Measurements from ENCODE around the gene ENTREP1.
"Not testable (repeated sequence)": the region's sequence is repeated elsewhere in the genome, so short reads cannot be mapped to it uniquely, and the experiment has no call there.

ENTREP1 gene

DNA sequence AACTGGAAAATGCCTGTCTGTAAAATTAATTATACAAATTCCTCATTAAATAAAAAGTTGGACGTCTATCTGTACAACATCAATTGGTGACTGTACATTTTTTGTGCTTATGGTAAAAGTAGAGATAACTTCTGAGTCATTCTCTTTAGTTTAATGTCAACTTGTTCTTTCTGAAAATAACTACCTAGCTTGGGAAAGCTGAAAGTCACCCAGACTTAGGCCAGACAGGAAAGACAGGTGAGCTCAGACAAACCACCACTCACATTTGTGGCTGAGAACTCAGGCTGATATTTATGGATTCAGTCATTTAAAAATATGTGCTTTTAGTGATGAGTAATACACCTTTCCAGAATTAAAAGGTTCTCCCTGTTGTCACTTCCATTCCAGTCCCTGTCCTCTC is 31.9 kb upstream of the ENTREP1 start:
- TF ChIP-seq, protein P1, sequence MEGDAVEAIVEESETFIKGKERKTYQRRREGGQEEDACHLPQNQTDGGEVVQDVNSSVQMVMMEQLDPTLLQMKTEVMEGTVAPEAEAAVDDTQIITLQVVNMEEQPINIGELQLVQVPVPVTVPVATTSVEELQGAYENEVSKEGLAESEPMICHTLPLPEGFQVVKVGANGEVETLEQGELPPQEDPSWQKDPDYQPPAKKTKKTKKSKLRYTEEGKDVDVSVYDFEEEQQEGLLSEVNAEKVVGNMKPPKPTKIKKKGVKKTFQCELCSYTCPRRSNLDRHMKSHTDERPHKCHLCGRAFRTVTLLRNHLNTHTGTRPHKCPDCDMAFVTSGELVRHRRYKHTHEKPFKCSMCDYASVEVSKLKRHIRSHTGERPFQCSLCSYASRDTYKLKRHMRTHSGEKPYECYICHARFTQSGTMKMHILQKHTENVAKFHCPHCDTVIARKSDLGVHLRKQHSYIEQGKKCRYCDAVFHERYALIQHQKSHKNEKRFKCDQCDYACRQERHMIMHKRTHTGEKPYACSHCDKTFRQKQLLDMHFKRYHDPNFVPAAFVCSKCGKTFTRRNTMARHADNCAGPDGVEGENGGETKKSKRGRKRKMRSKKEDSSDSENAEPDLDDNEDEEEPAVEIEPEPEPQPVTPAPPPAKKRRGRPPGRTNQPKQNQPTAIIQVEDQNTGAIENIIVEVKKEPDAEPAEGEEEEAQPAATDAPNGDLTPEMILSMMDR (IDR thresholded peaks at IDR 0.05; ENCODE audit: low read depth, low read length, missing control alignments): no peak
- DNase-seq (ENCODE audit: low read depth): no peak
- no peak overlapping the region for H3K4me3 ChIP-seq (ENCODE audit: low read depth, low read length)

DNA sequence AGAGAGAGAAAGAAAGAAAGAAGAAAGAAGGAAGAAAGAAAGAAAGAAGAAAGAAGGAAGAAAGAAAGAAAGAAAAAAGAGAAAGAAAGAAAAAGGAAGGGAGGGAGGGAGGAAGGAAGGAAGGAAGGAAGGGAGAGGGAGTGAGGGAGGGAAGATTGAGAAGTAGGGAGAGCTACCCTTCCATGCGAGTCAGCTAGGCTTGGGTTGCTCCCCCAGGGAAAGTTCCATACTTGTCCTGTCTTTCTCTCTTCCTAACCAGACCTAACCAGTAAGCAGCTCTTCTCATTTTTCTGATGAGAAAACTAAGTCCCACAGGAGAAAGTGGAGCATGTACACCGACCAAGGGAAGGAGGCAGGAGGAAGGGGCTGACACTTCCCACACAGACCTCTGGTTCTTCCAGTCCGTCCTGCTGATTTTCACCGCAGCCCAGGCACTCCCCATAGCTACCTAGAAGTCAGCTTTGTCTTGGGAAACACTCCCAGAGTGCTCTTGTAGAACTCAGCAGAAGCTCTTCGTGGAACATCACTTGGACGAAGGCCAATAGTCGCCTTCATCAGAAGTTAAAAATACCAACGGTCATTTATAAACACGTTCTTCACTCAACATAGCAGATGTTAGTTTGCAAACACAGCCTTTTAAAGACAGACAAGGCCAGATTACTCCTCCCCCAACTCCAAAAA is 29.0 kb upstream of the ENTREP1 start:
- DNase-seq (ENCODE audit: low read depth): no peak
- H3K4me3 ChIP-seq (ENCODE audit: low read depth, low read length): no peak overlapping the region
- TF ChIP-seq, protein P1 (IDR thresholded peaks at IDR 0.05; ENCODE audit: low read depth, low read length, missing control alignments): no peak

DNA sequence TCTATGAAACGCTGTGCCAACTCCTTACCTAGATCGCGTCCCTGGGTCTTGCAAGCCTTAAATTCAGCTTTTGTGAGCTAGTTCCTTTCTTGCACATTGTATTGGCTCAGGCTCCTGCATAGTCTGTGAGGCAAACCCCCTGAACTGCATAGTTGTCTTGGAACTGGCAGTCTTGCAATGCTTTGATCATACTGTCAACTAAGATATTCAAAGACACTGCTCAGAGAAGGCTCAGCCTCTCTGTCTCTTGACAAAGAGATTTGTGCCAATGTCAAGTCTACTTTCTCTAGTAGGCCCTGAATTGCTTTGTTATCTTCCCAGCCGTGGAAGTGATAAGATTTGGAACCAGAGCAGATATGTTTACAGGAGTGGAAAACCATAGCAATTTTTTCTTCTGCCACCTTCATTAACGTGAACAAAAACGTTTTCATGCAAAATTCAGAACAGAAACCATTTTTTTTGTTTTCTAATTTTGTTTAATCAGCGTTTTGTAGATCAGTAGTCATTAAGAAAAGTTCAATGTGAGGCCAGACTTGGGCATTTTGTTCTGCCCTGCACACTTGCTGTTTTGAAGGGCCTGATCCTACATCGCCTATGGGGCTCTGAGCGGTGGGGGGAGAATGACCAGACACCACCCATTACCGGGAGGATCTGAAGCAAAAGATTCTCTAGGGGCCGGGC is 27.6 kb upstream of the ENTREP1 start:
- DNase-seq (ENCODE audit: low read depth): no peak
- TF ChIP-seq, protein P1 (IDR thresholded peaks at IDR 0.05; ENCODE audit: low read depth, low read length, missing control alignments): no peak
- H3K4me3 ChIP-seq (ENCODE audit: low read depth, low read length): no peak overlapping the region

DNA sequence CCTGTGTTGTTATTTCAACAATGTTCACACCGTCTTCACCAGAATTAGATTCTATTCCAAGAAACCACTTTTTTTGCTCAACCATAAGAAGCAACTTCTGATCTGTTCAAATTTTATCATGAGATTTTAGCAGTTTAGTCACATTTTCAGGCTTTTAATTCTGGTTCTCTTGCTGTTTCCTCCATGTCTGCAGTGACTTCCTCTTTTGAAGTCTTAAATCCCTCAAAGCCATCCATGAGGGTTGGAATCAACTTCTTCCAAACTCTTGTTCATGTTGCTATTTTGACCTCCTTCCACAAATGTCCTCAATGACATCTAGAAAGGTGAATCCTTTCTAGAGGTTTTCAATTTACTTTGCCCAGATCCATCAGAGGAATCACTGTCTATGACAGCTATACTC is 25.7 kb upstream of the ENTREP1 start:
- TF ChIP-seq, protein P1 (IDR thresholded peaks at IDR 0.05; ENCODE audit: low read depth, low read length, missing control alignments): no peak

DNA sequence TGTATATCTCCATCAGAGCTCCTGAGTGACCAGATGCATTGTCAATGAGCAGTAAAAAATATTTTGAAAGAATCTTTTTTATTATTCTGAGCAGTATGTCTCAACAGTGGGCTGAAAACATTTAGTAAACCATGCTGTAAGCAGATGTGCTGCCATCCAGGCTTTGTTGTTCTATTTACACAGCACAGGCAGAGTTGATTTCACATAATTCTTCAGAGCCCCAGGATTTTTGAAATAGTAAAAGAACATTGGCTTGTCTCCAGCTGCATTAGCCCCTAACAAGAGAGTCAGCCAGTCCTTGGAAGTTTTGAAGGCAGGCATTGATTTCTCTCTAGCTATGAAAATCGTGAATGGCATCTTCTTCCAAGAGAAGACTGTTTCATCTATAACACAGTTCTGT is 25.2 kb upstream of the ENTREP1 start:
- TF ChIP-seq, protein P1 (IDR thresholded peaks at IDR 0.05; ENCODE audit: low read depth, low read length, missing control alignments): no peak
- H3K4me3 ChIP-seq (ENCODE audit: low read depth, low read length): no peak overlapping the region
- no peak for DNase-seq (ENCODE audit: low read depth)

More for the DNA sequence above, 25.7 kb upstream of the ENTREP1 start:
- no peak overlapping the region for H3K4me3 ChIP-seq (ENCODE audit: low read depth, low read length)
- no peak for DNase-seq (ENCODE audit: low read depth)

DNA sequence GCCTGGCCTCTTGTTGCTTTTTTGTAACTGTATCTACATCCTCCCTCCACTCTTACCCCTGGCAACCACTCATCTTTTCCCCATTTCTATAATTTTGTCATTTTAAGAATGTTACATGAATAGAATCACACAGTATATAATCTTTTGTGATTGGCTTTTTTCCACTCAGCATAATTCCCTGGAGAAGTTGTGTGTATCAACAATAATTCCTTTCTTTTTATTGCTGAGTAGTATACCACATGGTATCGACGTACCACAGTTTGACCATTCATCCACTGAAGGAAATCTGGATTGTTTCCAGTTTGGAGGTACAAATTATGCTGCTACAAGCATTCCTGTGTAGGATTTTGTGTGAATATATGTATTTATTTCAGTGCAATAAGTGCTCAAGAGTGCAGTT is 21.7 kb upstream of the ENTREP1 start:
- H3K4me3 ChIP-seq (ENCODE audit: low read depth, low read length): no peak overlapping the region
- TF ChIP-seq, protein P1 (IDR thresholded peaks at IDR 0.05; ENCODE audit: low read depth, low read length, missing control alignments): no peak
- no peak for DNase-seq (ENCODE audit: low read depth)

DNA sequence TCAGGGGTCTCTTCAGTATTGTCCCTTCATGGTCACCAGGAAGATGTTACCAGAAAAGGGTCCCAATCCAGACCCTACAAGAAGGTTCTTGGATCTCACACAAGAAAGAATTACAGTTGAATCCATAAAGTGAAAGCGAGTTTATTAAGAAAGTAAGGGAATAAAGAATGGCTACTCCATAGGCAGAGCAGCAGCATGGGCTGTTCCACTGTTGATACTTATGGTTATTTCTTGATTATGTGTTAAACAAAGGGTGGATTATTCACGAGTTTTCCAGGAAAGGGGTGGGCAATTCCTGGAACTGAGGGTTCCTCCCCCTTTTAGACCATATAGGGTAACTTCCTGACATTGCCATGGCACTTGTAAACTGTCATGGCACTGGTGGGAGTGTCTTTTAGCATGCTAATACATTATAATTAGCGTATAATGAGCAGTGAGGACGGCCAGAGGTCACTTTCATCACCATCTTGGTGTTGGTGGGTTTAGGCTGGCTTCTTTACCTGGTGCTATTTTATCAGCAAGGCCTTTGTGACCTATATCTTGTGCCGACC is 18.0 kb upstream of the ENTREP1 start:
- not testable (repeated sequence) for H3K4me3 ChIP-seq (ENCODE audit: low read depth, low read length); DNase-seq (ENCODE audit: low read depth)

Data from GM12864 (cell line).